GM12865 (cell line): ENCODE measurements around the gene LCLAT1.
"Not testable (repeated sequence)": the region's sequence is repeated elsewhere in the genome, so short reads cannot be mapped to it uniquely, and the experiment has no call there.

ENCODE experiments used
- DNase-seq: peaks from one replicate; pipeline ENCODE4 v3.0.0; 2010; ENCODE audit warnings: low read depth
- H3K4me3 ChIP-seq: 2 replicates; pipeline ENCODE4 v1.5.1; 2011; ENCODE audit warnings: mild to moderate bottlenecking, low read depth, low read length, control low read depth
- CTCF ChIP-seq: IDR thresholded peaks from 2 replicates; pipeline ENCODE4 v1.5.1; 2011; ENCODE audit warnings: low read length, control low read depth, low read depth, inconsistent platforms; ENCODE audit not compliant: insufficient read depth; ENCODE audit errors: missing control alignments

The LCLAT1 gene

DNA sequence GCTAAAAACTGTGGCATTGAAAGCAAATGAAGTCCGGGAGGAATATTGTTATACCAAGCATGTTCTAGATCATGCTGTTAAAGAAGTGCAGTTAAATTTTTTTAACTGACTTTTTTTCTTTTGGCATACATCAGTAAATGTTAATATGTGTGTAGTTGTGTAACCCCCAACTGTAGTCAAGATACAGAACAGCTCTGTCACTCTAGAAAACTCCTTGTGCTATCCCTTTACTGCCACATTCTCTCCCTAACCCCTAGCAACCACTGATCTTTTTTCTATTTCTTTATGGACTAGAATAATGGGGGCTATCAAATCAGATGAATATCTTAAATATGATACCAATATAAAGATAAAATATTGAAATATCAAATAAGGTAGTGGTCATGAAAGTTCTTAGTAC, 46.4 kb downstream of the LCLAT1 start:
- H3K4me3 ChIP-seq: no peak overlapping the region
- no peak for DNase-seq
- no peak for TF ChIP-seq CTCF

DNA sequence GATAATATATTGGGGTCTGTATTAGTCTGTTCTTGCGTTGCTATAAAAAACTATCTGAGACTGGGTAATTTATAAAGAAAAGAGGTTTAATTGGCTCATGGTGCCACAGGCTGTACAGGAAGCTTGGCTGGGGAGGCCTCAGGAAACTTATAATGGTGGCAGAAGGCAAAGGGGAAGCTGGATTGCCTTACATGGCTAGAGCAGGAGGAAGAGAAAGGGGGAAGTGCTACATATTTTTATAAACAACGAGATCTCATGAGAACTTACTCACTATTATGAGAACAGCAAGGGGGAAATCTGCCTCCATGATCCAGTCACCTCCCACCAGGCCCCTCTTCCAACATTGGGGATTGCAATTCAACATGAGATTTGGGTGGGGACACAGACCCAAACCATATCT, 48.9 kb downstream of the LCLAT1 start:
- not testable (repeated sequence) for DNase-seq, H3K4me3 ChIP-seq

GRCh38 chr2:30499681-30500080, 52.6 kb downstream of the LCLAT1 start:
- no peak for DNase-seq
- no peak for TF ChIP-seq CTCF
- no peak overlapping the region for H3K4me3 ChIP-seq

GRCh38 chr2:30500699-30501098, 53.7 kb downstream of the LCLAT1 start:
- TF ChIP-seq CTCF: no peak
- DNase-seq: no peak
- no peak overlapping the region for H3K4me3 ChIP-seq

- no peak for TF ChIP-seq CTCF
- DNase-seq: no peak
- no peak overlapping the region for H3K4me3 ChIP-seq
Observed at GRCh38 chr2:30502310-30502709, 55.3 kb downstream of the LCLAT1 start.

DNA sequence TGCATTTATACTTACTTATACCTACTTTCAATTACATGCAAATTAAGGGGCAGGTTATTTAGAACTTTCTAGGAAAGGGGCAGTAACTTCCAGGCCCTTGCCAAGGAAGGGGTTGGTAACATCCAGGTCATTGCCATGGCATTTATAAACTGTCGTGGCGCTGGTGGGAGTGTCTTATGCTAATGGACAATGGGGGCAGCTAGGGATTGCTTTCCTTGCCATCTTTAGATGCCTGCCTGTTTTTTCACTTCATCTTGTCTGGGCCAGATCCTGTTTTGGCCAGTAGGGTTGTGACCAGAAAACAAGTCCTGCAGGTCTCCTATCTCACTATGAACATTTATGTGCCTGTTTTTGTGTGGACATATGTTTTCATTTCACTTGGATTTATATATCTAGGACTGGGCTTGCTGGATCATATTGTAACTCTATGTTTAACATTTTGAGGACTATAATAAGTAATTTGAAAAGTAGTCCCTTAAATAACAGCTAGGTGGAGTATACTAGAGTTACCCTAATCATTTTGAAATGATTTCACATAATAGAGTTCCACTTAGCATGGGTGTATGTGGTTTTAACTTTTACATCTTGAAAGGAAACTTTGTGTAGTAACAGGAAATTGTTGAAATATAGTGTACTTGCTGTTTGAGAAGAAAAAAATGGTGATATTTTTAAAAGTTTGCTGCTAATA, 56.1 kb downstream of the LCLAT1 start:
- no peak for DNase-seq
- no peak for TF ChIP-seq CTCF
- H3K4me3 ChIP-seq: no peak overlapping the region

DNA sequence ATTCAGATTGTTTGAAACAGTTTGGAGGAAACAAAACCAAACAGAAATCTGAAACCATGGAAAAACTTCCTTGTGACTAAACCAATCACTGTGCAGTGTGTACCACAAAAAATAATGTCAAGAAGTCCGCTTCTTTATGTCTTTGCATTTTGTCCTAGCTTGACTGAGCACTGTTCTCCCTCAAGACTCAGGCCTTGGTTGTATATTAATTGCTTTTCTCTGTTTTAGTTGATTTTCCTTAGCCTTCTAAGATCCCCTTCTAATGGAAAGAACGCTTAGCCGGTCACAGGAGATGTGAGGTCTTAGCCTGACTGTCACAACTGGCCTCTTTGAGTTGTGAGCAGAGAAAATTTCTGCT, 56.6 kb downstream of the LCLAT1 start:
- no peak overlapping the region for H3K4me3 ChIP-seq

More for the DNA sequence above, 56.6 kb downstream of the LCLAT1 start:
- no peak for DNase-seq
- TF ChIP-seq CTCF: no peak
